Fibroblast of peridontal ligament (primary cell): ENCODE measurements around the gene ATP5F1E.

Experiments
- DNase-seq: peaks from one replicate; pipeline ENCODE4 v3.0.0-alpha.2; 2010; ENCODE audit errors: extremely low read depth

The ATP5F1E gene

GRCh38 chr20:59005523-59006166 lies 26.5 kb downstream of the ATP5F1E start:
- no peak for DNase-seq

GRCh38 chr20:59004763-59005522 lies 27.2 kb downstream of the ATP5F1E start:
- DNase-seq, result no peak

- no peak for DNase-seq
These were observed 27.7 kb downstream of the ATP5F1E start for GRCh38 chr20:59004493-59004762.

- DNase-seq, result no peak
These were observed 28.2 kb downstream of the ATP5F1E start for GRCh38 chr20:59003836-59004492.

- no peak for DNase-seq
These were observed 29.2 kb downstream of the ATP5F1E start for GRCh38 chr20:59002874-59003399.

- no peak for DNase-seq
These were observed 29.7 kb downstream of the ATP5F1E start for GRCh38 chr20:59002388-59002787.

- no peak for DNase-seq
These were observed 30.5 kb downstream of the ATP5F1E start for GRCh38 chr20:59001449-59002171.

- no peak for DNase-seq
These were observed 31.1 kb downstream of the ATP5F1E start for GRCh38 chr20:59001068-59001448.

DNA sequence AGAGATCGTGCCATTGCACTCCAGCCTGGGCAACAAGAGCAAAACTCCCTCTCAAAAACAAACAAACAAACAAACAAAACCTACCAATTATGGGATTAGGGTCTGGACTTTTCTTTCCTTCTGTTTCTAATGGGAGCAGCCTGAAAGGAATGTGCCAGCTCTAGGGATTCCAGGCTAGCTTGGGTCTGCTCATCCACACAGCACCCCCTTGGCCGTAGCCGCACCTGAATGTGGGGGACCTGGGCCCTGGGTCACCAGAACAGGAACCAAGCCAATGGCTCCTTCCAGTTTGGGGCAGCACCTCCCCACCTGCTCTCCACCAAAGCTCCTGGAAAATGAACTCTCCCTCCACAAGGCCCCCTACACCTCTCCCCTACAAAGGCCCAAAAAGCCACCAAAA lies 31.8 kb downstream of the ATP5F1E start:
- no peak for DNase-seq

DNA sequence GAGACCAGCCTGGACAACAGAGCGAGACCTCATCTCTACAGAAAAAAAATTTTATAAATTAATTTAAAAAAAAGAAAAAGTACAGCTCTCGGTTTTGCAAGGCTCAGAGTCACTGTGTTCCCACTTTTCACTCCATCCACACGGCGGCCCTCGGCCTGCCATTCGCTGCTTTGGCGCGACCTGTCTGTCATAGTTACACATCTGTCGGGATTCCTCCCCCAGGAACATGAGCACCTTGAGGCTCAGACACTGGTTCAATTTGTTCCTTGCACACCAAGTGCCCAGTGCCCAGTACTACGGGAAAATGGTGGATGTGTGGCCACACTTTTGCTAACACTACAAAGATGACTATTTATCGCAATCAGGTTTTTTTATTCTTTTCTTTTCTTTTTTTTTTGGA lies 33.5 kb downstream of the ATP5F1E start:
- no peak for DNase-seq

DNA sequence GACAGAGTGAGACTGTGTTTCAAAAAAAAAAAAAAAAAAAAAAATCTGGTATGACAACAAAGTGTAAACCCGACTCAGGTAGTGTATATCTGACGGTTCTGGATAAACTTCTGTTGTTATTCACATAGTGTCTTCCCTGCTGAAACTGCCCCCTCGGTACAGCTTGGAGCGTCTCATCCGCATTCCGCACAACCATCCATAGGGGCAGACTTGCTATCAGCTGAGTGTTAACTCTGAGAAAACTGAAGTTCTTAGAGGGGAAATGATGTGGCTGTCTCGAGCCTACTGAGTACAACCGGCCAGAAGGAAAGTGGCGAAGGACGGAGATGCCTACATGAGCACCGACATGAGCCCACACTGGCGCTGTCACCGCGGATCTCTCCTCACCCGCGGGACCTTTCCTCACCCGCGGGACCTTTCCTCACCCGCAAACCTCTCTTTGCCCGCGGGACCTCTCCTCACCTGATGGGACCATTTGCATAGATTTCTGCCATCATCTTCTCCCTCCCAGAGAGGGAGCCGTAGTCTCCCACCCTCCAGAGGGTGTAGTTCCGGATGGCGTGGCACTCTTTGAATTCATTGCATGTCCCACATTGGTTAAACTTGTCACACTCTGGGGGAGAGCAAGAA lies 34.9 kb downstream of the ATP5F1E start:
- no peak for DNase-seq

DNA sequence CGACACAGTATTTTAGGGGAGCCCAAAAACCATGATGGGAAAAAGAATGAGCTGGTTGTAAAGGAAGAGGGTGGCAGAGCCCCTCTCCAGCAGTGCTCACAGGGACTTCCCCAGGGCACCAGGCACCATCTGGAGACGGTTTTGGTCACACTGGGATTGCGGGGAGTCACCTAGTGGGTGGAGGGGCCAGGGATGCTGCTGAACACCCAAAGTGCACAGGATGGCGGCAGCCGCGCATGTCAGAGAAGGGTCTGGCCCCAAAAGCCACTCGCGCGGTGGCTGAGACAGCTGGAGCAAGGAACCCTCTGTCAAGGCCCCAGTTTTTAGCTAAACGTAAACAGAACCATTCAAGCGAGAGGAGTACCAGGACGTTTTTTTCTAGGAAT lies 35.9 kb downstream of the ATP5F1E start:
- DNase-seq, result no peak

- DNase-seq, result no peak
These were observed 36.5 kb downstream of the ATP5F1E start for GRCh38 chr20:58995461-58996225.

GRCh38 chr20:58994390-58995159 lies 37.6 kb downstream of the ATP5F1E start:
- DNase-seq, result no peak

- DNase-seq, result no peak
These were observed 38.5 kb downstream of the ATP5F1E start for GRCh38 chr20:58993332-58994248.

- DNase-seq, result no peak
These were observed 39.2 kb downstream of the ATP5F1E start for GRCh38 chr20:58992911-58993310.

DNA sequence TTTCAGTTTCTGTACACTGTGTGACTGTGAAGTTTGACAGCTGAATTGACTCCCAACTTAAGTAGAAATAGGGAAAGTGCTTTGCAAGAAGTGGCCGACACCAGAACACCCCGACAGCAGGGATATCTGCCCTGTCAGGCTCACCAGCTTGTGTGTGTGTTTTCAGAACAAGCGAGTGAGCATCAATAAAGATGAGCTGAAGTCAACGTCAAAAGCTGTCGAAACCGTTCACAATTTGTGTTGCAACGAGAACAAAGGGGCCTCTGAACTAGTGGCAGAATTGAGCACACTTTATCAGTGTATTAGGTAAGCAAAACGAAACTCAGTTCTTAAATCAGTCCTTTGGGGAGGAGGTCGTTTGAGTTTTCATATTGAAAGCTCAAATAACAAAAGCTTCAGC lies 40.4 kb downstream of the ATP5F1E start:
- no peak for DNase-seq

DNA sequence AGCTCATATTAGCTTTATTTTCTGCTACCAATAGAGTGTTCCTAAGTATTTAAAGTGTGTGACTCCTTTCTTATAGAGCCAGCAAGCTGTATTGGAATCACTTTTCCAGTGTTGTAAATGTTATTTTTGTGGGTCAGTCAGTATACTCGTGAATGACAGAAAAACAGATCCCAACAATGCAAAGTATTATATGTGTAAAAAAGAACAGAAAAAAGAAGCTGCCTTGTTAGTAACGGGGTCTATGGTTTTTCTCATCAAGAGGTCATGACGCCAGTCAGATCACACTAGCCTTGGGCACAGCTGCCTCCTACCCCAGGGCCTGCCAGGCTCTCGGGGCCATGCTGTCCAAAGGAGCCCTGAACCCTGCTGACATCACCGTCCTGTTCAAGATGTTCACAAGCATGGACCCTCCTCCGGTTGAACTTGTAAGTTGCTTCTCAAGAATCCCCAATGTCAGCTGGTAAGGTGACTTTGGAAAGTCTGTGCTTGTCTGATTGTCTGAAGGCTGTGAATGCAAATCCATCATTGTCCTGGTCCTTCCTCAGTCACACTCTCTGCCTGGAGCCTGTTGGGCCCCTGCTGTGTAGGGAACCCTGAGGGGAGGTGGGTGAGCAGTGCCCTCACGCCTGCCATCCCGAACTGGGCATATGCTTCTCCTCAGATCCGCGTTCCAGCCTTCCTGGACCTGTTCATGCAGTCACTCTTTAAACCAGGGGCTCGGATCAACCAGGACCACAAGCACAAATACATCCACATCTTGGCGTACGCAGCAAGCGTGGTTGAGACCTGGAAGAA lies 41.3 kb downstream of the ATP5F1E start:
- no peak for DNase-seq
